Adrenal gland (tissue), 12 donors: Measurements from ENCODE around the gene IBA57. TPM values are rescaled to one million over a fixed set of nuclear protein-coding genes. Genes with fewer than 3 reads are reported as not detected.

ENCODE experiments used
- DNase-seq, 7 donors: peaks; one replicate each; pipeline ENCODE4 v3.0.0-alpha.2; 2019 to 2020
- H3K27ac ChIP-seq, 5 donors: fragments of 200-600 bp; sonication (generic) in 4 of 5; 1 replicate in 3 of 5; 2 replicates in 2 of 5; pipeline versions ENCODE4 v1.5.1 to v1.8.0; 2016 to 2020; ENCODE audit warnings: mild to moderate bottlenecking in 1 of 5
- H3K27me3 ChIP-seq: fragments of 200-600 bp; 2 replicates; pipeline ENCODE4 v1.8.0; 2021
- H3K36me3 ChIP-seq, 2 donors: fragments of 200-600 bp; replicated peaks in 1 of 2; 1 replicate in 1 of 2; 2 replicates in 1 of 2; pipeline versions ENCODE4 v1.5.1 to v1.8.0; 2018 to 2022
- H3K4me1 ChIP-seq, 2 donors: fragments of 200-600 bp; replicated peaks in 1 of 2; 1 replicate in 1 of 2; 2 replicates in 1 of 2; pipeline versions ENCODE4 v1.5.1 to v1.8.0; 2018 to 2021
- H3K4me3 ChIP-seq, 4 donors: fragments of 200-600 bp; sonication (generic) in 3 of 4; one replicate each; pipeline ENCODE4 v1.5.1; 2016 to 2018
- H3K9me3 ChIP-seq, 3 donors: fragments of 200-600 bp; sonication (generic) in 1 of 3; replicated peaks in 1 of 3; 1 replicate in 2 of 3; 2 replicates in 1 of 3; pipeline versions ENCODE4 v1.5.1 to v1.8.0; 2016 to 2021
- POLR2A ChIP-seq, 2 donors: fragments of 450-650 bp; IDR thresholded peaks; one replicate each; pipeline ENCODE4 v1.6.1; 2017; ENCODE audit warnings: antibody characterized with exemption in 2 of 2, mild to moderate bottlenecking in 2 of 2, moderate library complexity in 1 of 2
- WGBS, 4 donors: extraction: QIAGEN DNeasy Blood & Tissue Kit in 2 of 4; methylation state at CpG; one replicate each; pipeline versions ENCODE4 v1.1.5 to v1.1.7; 2013 to 2017; 5-methylcytosine and 5-hydroxymethylcytosine counted together
- intact Hi-C, 2 donors: fragments of 100-400 bp; cut with DNase I; formaldehyde crosslinking; loops; one replicate each; pipeline versions ENCODE4 v1.14.1 to v1.15.0; 2022 to 2023
- polyA plus RNA-seq, 3 donors: library from polyadenylated mRNA; stranded (reverse); fragments of 200-250 nt in 2 of 3; fragments of 350-450 nt in 1 of 3; fragmentation: Illumina TruSeq in 1 of 3; extraction: RNeasy Lipid Tissue Mini Kit (QIAGEN cat#74804) in 1 of 3; gene quantifications; one replicate each; pipeline ENCODE4 v1.2.3, GENCODE V29; 2013 to 2014
- total RNA-seq, 9 donors: library from RNA; depleted of rRNA in 4 of 9; stranded (reverse); fragments of >200 nt in 4 of 9; fragments of 120-200 nt in 1 of 9; fragmentation: NEBNext Ultra II Directional in 1 of 9; extraction: Animal tissue kit (Norgen Biotek cat#: 25700) in 1 of 9; gene quantifications; one replicate each; pipeline versions ENCODE4 v1.1.0 to v1.2.4, GENCODE V29; 2013 to 2023
- TF ChIP-seq, protein P1 (sequence below), 6 experiments: fragments of 450-650 bp in 4 of 6; fragments of 200-600 bp in 2 of 6; sonication (generic) in 1 of 6; IDR thresholded peaks; 1 replicate in 5 of 6; 2 replicates in 1 of 6; pipeline versions ENCODE4 v1.5.1 to v1.8.0; 2016 to 2021; ENCODE audit warnings: antibody characterized with exemption in 6 of 6, mild to moderate bottlenecking in 2 of 6, moderate library complexity in 1 of 6
- donor health status: healthy with polysubstance abuse.
- donor health status: Bipolar disorder and iron deficiency.
- donor health status: DM: yes; HTN: yes; CAD: no.
- donor health status: DM: no; HTN: no; CAD: no.
- donor health status: DM: no; HTN: no; CAD: no.
- donor health status: DM: yes; HTN: yes; CAD: no.

IBA57 gene
- total and polyA plus RNA-seq, 12 donors: 1.4 to 40.6 (median 13.0) TPM

- no peaks in the 10 kb centered on the region for H3K9me3 ChIP-seq
- no peaks in the 10 kb centered on the region for H3K27me3 ChIP-seq
- DNase-seq: peak in 1 of 7 donors; percentile 34
- H3K4me3 ChIP-seq: no peak overlapping the region
- H3K27ac ChIP-seq: no peak overlapping the region
- no peaks in the 10 kb centered on the region for H3K4me1 ChIP-seq
- 36 to 67% (median 45%) methylated on average over 6 to 15 of the region's 15 CpGs for WGBS, 4 donors
- H3K36me3 ChIP-seq: no peaks in the 10 kb centered on the region
- intact Hi-C loops: loop anchor here in 1 of 2 donors (5.0 kb wide), 1 partner anchor 33 kb away; no protein-coding TSS in a partner anchor
- TF ChIP-seq, protein P1, sequence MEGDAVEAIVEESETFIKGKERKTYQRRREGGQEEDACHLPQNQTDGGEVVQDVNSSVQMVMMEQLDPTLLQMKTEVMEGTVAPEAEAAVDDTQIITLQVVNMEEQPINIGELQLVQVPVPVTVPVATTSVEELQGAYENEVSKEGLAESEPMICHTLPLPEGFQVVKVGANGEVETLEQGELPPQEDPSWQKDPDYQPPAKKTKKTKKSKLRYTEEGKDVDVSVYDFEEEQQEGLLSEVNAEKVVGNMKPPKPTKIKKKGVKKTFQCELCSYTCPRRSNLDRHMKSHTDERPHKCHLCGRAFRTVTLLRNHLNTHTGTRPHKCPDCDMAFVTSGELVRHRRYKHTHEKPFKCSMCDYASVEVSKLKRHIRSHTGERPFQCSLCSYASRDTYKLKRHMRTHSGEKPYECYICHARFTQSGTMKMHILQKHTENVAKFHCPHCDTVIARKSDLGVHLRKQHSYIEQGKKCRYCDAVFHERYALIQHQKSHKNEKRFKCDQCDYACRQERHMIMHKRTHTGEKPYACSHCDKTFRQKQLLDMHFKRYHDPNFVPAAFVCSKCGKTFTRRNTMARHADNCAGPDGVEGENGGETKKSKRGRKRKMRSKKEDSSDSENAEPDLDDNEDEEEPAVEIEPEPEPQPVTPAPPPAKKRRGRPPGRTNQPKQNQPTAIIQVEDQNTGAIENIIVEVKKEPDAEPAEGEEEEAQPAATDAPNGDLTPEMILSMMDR (IDR thresholded peaks at IDR 0.05): no peak
- no peak for TF ChIP-seq POLR2A (IDR thresholded peaks at IDR 0.05)
These were observed 40.2 kb downstream of the IBA57 start for GRCh38 chr1:228205526-228206436.

GRCh38 chr1:228206582-228207351 lies 41.2 kb downstream of the IBA57 start:
- peak in 1 of 7 donors; percentile 31 for DNase-seq
- H3K4me1 ChIP-seq: no peaks in the 10 kb centered on the region
- peaks cover 1% of the 10 kb centered on the region for H3K27me3 ChIP-seq
- 71 to 80% (median 77%) methylated on average over 2 to 16 of the region's 16 CpGs for WGBS, 4 donors
- H3K4me3 ChIP-seq: no peak overlapping the region
- intact Hi-C loops: loop anchor here in 1 of 2 donors (5.0 kb wide), 1 partner anchor 34 kb away; no protein-coding TSS in a partner anchor
- TF ChIP-seq, protein P1 (IDR thresholded peaks at IDR 0.05): no peak
- no peak for TF ChIP-seq POLR2A (IDR thresholded peaks at IDR 0.05)
- H3K27ac ChIP-seq: no peak overlapping the region
- H3K9me3 ChIP-seq: no peaks in the 10 kb centered on the region
- H3K36me3 ChIP-seq: no peaks in the 10 kb centered on the region

DNA sequence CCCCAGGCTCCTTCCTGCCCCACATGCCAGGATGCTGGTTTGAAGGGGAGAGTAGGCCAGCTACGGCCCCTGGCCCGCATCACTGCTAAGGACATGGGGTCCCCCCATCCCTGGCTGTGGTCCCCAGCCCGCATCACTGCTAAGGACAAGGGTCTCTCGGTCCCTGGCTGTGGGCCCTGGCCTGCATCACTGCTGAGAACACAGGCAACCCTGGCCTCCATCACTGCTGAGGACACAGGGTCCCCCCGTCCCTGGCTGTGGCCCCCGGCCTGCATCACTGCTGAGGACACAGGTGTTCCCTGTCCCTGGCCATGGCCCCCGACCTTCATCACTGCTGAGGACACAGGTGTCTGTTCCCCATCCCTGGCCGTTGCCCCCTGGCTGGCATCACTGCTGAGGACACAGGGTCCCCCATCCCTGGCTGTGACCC lies 41.8 kb downstream of the IBA57 start:
- peak in 1 of 7 donors; percentile 37 for DNase-seq
- intact Hi-C loops: loop anchor here in 1 of 2 donors (5.0 kb wide), 1 partner anchor 35 kb away; no protein-coding TSS in a partner anchor
- 77 to 81% (median 79%) methylated on average over 6 to 8 of the region's 8 CpGs for WGBS, 4 donors
- Histone ChIP-seq H3K9me3 (no peaks in the 10 kb centered on the region), H3K4me3 (no peak overlapping the region), H3K27ac (no peak overlapping the region), H3K4me1 (peaks cover 0 to under 1% of the 10 kb centered on the region in 2 donors), H3K27me3 (peaks cover 7% of the 10 kb centered on the region), H3K36me3 (no peaks in the 10 kb centered on the region)
- TF ChIP-seq, protein P1 (IDR thresholded peaks at IDR 0.05): no peak
- no peak for TF ChIP-seq POLR2A (IDR thresholded peaks at IDR 0.05)
